Adrenal gland (tissue), 5 donors: ENCODE measurements around the gene ARF5.

ENCODE experiments used
- POLR2A ChIP-seq, 2 donors: fragments of 450-650 bp; IDR thresholded peaks; one replicate each; pipeline ENCODE4 v1.6.1; 2017; ENCODE audit warnings: antibody characterized with exemption in 2 of 2, mild to moderate bottlenecking in 2 of 2, moderate library complexity in 1 of 2
- TF ChIP-seq, protein P1 (sequence below), 6 experiments: fragments of 450-650 bp in 4 of 6; fragments of 200-600 bp in 2 of 6; sonication (generic) in 1 of 6; IDR thresholded peaks; 1 replicate in 5 of 6; 2 replicates in 1 of 6; pipeline versions ENCODE4 v1.5.1 to v1.8.0; 2016 to 2021; ENCODE audit warnings: antibody characterized with exemption in 6 of 6, mild to moderate bottlenecking in 2 of 6, moderate library complexity in 1 of 6
- donor health status: DM: no; HTN: no; CAD: no.

- TF ChIP-seq, protein P1, sequence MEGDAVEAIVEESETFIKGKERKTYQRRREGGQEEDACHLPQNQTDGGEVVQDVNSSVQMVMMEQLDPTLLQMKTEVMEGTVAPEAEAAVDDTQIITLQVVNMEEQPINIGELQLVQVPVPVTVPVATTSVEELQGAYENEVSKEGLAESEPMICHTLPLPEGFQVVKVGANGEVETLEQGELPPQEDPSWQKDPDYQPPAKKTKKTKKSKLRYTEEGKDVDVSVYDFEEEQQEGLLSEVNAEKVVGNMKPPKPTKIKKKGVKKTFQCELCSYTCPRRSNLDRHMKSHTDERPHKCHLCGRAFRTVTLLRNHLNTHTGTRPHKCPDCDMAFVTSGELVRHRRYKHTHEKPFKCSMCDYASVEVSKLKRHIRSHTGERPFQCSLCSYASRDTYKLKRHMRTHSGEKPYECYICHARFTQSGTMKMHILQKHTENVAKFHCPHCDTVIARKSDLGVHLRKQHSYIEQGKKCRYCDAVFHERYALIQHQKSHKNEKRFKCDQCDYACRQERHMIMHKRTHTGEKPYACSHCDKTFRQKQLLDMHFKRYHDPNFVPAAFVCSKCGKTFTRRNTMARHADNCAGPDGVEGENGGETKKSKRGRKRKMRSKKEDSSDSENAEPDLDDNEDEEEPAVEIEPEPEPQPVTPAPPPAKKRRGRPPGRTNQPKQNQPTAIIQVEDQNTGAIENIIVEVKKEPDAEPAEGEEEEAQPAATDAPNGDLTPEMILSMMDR (IDR thresholded peaks at IDR 0.05): no peak
- no peak for TF ChIP-seq POLR2A (IDR thresholded peaks at IDR 0.05)
These were observed 7.5 kb downstream of the ARF5 start for GRCh38 chr7:127595737-127596136.
